Measurements from ENCODE around the gene CNTNAP3B.
"Not testable (repeated sequence)": the region's sequence is repeated elsewhere in the genome, so short reads cannot be mapped to it uniquely, and the experiment has no call there.

Gene CNTNAP3B

GRCh38 chr9:41974906-41975305 is 154.3 kb downstream of the CNTNAP3B start:
- DNase-seq: not testable (repeated sequence)

DNA sequence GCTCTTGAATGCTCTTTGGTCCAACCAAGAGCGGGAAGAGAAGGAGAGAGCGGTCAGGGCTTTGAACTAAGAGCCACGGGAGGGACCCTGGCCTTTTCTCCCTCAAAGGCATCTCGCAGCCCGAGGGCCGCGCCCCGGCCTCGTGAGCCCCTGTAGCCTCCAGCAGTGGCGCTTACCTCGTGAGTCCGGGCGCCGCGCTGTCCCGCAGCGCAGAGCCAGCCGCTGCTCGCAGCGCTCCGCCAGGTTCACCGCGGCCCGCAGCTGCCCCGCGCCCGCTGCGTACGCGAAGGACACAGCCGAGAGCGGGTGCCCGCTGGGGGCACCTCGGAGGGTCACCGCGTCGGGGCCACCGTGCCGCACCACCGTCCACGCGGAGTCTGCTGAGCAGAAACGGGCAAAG is 176.2 kb downstream of the CNTNAP3B start:
- DNase-seq: not testable (repeated sequence)

DNA sequence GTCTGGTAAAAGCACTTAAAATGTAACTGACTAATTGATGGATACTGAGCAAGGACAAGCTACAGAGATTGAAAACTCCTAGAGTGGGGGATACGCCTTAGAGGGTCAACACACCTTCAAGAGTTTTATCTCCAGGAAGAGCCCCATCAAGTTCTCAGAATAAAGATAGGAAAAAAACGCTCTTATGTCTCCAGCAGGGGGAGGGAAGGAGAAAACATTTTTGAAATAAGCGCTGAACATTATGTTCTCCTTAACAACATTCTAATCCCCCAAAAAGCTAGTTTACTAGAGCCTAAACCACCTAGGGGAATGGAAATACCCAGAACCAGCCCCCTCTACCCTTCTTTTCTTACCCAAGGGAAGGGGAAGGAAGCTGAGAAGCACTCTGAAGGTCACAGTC is 187.5 kb downstream of the CNTNAP3B start:
- DNase-seq: not testable (repeated sequence)

GRCh38 chr9:41938143-41938542 is 191.1 kb downstream of the CNTNAP3B start:
- DNase-seq: not testable (repeated sequence)

DNA sequence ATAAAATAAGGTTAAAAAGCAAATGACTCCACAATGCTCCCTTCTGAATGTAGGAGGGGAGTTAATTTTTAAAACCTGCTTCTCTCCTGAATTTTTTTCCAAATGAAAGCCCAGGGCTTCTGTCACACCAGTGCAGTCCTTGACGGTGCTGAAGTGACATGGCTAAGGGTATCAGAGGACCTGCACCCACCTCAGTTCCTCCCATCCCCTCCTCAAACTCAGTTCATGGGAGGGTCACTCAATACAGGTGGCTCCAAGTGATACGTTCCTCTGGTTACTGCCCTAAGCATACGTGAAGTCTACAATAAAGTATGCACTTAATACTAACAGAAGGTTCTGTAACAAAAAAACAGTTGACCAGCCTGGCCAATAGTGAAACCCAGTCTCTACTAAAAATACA is 193.5 kb downstream of the CNTNAP3B start:
- not testable (repeated sequence) for DNase-seq

DNA sequence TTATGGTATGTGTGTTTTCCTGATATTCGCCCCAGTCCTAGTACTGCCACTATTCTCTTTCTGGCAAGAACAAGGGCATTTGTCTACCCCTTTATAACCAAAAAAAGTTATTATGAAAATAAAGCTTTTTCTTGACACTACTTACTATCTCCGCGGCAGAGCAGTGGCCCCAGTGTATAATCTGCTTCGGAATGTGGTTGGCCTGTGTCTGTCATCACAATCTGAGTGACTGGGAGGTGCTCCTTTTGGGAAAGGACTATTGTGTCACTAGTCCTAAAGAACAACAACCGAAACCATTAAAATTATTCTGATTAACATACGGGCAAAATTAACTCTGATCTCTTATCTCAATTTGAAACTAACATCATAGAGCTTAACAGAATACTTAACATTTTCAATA is 200.1 kb downstream of the CNTNAP3B start:
- DNase-seq: not testable (repeated sequence)

- DNase-seq: not testable (repeated sequence)
Observed at GRCh38 chr9:41917374-41917773, 211.9 kb downstream of the CNTNAP3B start.

GRCh38 chr9:41905488-41905887 is 223.7 kb downstream of the CNTNAP3B start:
- not testable (repeated sequence) for DNase-seq

GRCh38 chr9:41902762-41903161 is 226.5 kb downstream of the CNTNAP3B start:
- not testable (repeated sequence) for DNase-seq

- DNase-seq: not testable (repeated sequence)
Observed at GRCh38 chr9:41898720-41899343, 230.4 kb downstream of the CNTNAP3B start.

- not testable (repeated sequence) for DNase-seq
Observed at GRCh38 chr9:41874557-41874956, 254.7 kb downstream of the CNTNAP3B start.

- not testable (repeated sequence) for DNase-seq
Observed at GRCh38 chr9:41855422-41855821, 273.8 kb downstream of the CNTNAP3B start.

GRCh38 chr9:41851848-41852740 is 277.1 kb downstream of the CNTNAP3B start:
- not testable (repeated sequence) for DNase-seq

DNA sequence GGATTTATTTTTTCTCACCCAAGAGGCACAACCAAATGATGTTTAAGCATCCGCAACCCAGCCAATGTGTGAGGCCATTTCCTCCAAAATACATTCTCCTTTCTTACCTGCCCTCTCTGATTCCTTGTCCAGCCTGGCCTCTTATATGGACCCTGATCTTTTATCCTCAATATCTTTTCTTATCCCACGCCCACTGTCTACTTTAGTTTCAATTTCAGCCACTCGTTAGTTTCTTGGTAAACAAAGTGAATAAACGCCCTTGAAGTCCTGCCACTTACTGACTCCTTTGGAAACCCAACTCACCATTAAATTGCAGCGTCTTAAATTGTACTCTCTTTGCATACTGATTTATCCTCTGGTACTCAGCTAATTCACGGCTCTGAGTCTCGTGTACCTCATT is 281.4 kb downstream of the CNTNAP3B start:
- DNase-seq: not testable (repeated sequence)

Data from suppressor macrophage treated with lipopolysaccharide for 1 hour (primary cell).